ENCODE data around the gene AAR2. TPM values are rescaled to one million over a fixed set of nuclear protein-coding genes. Genes with fewer than 3 reads are reported as not detected.

Gene AAR2
- total RNA-seq, 1 donor from 2014 or later = 23.8 TPM

DNA sequence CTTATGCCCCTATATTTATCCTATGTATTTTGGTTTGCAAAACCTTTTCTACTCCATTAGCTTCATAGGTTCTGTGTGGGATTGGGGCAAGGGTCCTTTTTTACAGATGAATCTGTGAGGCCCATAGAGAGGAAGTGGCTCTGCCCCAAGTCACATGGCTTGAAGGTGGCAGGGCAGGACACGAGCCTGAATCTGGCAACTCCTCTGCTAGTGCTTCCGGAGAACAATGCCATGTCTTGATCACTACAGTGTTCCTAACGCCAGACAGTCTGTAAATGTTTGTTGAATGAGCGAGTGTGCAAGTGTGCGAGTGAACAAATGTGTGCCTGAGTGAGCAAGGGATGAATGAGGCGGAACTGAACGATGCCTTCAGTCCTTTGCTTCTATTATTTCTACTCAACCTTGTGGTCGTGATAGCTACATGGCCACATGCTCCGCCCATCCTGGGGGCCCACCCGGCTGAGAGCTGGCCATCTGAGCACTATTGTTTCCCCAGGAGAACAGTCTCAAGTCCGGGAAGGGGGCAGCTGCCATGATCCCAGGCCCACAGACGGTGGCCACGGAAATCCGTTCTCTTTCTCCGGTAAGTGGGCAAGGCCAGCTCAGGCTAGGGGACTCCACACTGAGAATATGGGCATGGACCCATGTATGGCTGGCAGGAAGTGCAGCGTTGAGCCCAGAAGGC, 17.8 kb upstream of the AAR2 start:
- peaks cover 0 to 20% of the 10 kb centered on the region in 2 donors for H3K36me3 ChIP-seq
- intact Hi-C loops (cut with DNase I) = no loop called here
- H3K27ac ChIP-seq = no peak overlapping the region

GRCh38 chr20:36219671-36220220, 16.5 kb upstream of the AAR2 start:
- no peaks in the 10 kb centered on the region for H3K9me3 ChIP-seq
- TF ChIP-seq POLR2AphosphoS5 (IDR thresholded peaks at IDR 0.05; ENCODE audit: insufficient read depth in 1 of 2, low read depth in 1 of 2) = no peak
- intact Hi-C loops (cut with DNase I) = no loop called here
- H3K4me1 ChIP-seq = no peaks in the 10 kb centered on the region
- no peaks in the 10 kb centered on the region for H3K27me3 ChIP-seq
- H3K4me3 ChIP-seq = no peak overlapping the region
- no peak overlapping the region for H3K27ac ChIP-seq
- peaks cover 0 to 15% of the 10 kb centered on the region in 2 donors for H3K36me3 ChIP-seq
- no peak for DNase-seq (ENCODE audit: extremely low spot score in 2 of 2)

More for the DNA sequence above, 17.8 kb upstream of the AAR2 start:
- Histone ChIP-seq H3K27me3 (no peaks in the 10 kb centered on the region), H3K9me3 (no peaks in the 10 kb centered on the region), H3K4me3 (no peak overlapping the region), H3K4me1 (no peaks in the 10 kb centered on the region)
- TF ChIP-seq POLR2A (IDR thresholded peaks at IDR 0.05) = no peak
- no peak for TF ChIP-seq POLR2AphosphoS5 (IDR thresholded peaks at IDR 0.05; ENCODE audit: insufficient read depth in 1 of 2, low read depth in 1 of 2)
- no peak for DNase-seq (ENCODE audit: extremely low spot score in 2 of 2)

- Histone ChIP-seq H3K4me1 (no peaks in the 10 kb centered on the region), H3K4me3 (no peak overlapping the region), H3K36me3 (peaks cover 2 to 33% of the 10 kb centered on the region in 2 donors), H3K27me3 (no peaks in the 10 kb centered on the region), H3K9me3 (no peaks in the 10 kb centered on the region), H3K27ac (no peak overlapping the region)
- intact Hi-C loops (cut with DNase I) = no loop called here
- DNase-seq (ENCODE audit: extremely low spot score in 2 of 2) = no peak
- no peak for TF ChIP-seq POLR2A (IDR thresholded peaks at IDR 0.05)
- TF ChIP-seq POLR2AphosphoS5 (IDR thresholded peaks at IDR 0.05; ENCODE audit: insufficient read depth in 1 of 2, low read depth in 1 of 2) = no peak
- TF ChIP-seq, protein P1, sequence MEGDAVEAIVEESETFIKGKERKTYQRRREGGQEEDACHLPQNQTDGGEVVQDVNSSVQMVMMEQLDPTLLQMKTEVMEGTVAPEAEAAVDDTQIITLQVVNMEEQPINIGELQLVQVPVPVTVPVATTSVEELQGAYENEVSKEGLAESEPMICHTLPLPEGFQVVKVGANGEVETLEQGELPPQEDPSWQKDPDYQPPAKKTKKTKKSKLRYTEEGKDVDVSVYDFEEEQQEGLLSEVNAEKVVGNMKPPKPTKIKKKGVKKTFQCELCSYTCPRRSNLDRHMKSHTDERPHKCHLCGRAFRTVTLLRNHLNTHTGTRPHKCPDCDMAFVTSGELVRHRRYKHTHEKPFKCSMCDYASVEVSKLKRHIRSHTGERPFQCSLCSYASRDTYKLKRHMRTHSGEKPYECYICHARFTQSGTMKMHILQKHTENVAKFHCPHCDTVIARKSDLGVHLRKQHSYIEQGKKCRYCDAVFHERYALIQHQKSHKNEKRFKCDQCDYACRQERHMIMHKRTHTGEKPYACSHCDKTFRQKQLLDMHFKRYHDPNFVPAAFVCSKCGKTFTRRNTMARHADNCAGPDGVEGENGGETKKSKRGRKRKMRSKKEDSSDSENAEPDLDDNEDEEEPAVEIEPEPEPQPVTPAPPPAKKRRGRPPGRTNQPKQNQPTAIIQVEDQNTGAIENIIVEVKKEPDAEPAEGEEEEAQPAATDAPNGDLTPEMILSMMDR (IDR thresholded peaks at IDR 0.05) = no peak
These were observed 10.6 kb upstream of the AAR2 start for GRCh38 chr20:36225666-36226065.

DNA sequence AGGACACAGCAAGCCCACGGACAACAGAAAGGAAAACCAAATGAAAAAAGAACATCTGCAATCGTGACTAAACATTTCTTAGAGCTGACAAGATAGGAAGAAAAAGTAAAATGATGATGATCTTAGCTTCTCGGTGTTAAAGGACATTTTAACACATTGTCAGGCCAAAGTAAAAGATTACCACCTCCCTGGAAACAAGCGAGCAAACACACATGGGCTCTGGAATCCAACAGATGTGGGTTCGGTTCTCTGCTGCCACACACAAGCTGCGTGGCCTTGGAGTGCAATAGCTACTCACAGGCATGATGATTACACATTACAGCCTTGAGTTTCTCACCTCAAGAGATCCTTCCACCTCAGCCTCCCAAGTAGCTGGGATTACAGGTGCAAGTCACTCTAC, 7.5 kb upstream of the AAR2 start:
- no peak overlapping the region for H3K4me3 ChIP-seq
- H3K27ac ChIP-seq = no peak overlapping the region
- no peak for DNase-seq (ENCODE audit: extremely low spot score in 2 of 2)
- H3K9me3 ChIP-seq = no peaks in the 10 kb centered on the region
- H3K27me3 ChIP-seq = no peaks in the 10 kb centered on the region
- TF ChIP-seq POLR2AphosphoS5 (IDR thresholded peaks at IDR 0.05; ENCODE audit: insufficient read depth in 1 of 2, low read depth in 1 of 2) = no peak
- TF ChIP-seq, protein P1 (IDR thresholded peaks at IDR 0.05) = no peak
- TF ChIP-seq POLR2A (IDR thresholded peaks at IDR 0.05) = no peak
- intact Hi-C loops (cut with DNase I) = no loop called here
- no peaks in the 10 kb centered on the region for H3K4me1 ChIP-seq
- H3K36me3 ChIP-seq = peaks cover 2 to 25% of the 10 kb centered on the region in 2 donors

DNA sequence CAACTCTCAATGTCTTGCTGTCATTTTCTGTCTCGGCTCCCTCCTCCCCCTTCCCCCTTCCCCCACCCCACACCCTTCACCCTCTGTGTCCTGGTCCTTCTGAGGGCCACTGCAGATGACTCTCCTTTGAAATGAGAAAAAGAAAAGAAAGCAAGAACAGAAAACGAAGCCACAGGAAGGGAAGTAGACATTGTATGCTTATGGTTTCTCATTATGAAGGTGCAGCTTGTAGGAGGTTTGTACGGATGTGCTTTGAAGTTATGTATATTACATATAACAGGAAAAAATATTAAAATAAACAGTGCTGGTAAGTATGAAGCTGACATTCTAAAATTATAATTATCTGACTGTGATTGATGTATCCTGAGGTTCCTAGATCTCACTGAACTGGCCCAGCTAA, 6.3 kb upstream of the AAR2 start:
- Histone ChIP-seq H3K27me3 (no peaks in the 10 kb centered on the region), H3K4me3 (no peak overlapping the region), H3K4me1 (no peaks in the 10 kb centered on the region), H3K9me3 (no peaks in the 10 kb centered on the region), H3K27ac (no peak overlapping the region), H3K36me3 (peaks cover 2 to 25% of the 10 kb centered on the region in 2 donors)
- TF ChIP-seq POLR2AphosphoS5 (IDR thresholded peaks at IDR 0.05; ENCODE audit: insufficient read depth in 1 of 2, low read depth in 1 of 2) = no peak
- TF ChIP-seq, protein P1 (IDR thresholded peaks at IDR 0.05) = no peak
- no peak for TF ChIP-seq POLR2A (IDR thresholded peaks at IDR 0.05)
- DNase-seq (ENCODE audit: extremely low spot score in 2 of 2) = no peak
- intact Hi-C loops (cut with DNase I) = no loop called here

- DNase-seq (ENCODE audit: extremely low spot score in 2 of 2) = no peak
- intact Hi-C loops (cut with DNase I) = no loop called here
- H3K9me3 ChIP-seq = no peaks in the 10 kb centered on the region
- H3K27ac ChIP-seq = no peak overlapping the region
- TF ChIP-seq POLR2A (IDR thresholded peaks at IDR 0.05) (no peak), POLR2AphosphoS5 (IDR thresholded peaks at IDR 0.05; ENCODE audit: insufficient read depth in 1 of 2, low read depth in 1 of 2) (no peak)
- TF ChIP-seq, protein P1 (IDR thresholded peaks at IDR 0.05) = no peak
- H3K36me3 ChIP-seq = peaks cover 2 to 17% of the 10 kb centered on the region in 2 donors
- no peak overlapping the region for H3K4me3 ChIP-seq
- H3K4me1 ChIP-seq = peaks cover 6% of the 10 kb centered on the region
- no peaks in the 10 kb centered on the region for H3K27me3 ChIP-seq
These were observed 4.9 kb upstream of the AAR2 start for GRCh38 chr20:36231331-36231730.
